ENCODE results near the gene MPZL2.

The MPZL2 gene

GRCh38 chr11:118243161-118243560 is 20.9 kb downstream of the MPZL2 start:
- TF ChIP-seq CTCF (IDR thresholded peaks at IDR 0.05; ENCODE audit: insufficient read depth, missing control alignments) = no peak

GRCh38 chr11:118241764-118242098 is 22.4 kb downstream of the MPZL2 start:
- TF ChIP-seq CTCF (IDR thresholded peaks at IDR 0.05; ENCODE audit: insufficient read depth, missing control alignments) = no peak
- FAIRE-seq = no peak
- no peak for DNase-seq (ENCODE audit: insufficient read length, low spot score)

More at GRCh38 chr11:118243161-118243560, 20.9 kb downstream of the MPZL2 start:
- FAIRE-seq (no peak), DNase-seq (ENCODE audit: insufficient read length, low spot score) (no peak)

- no peak for FAIRE-seq
- TF ChIP-seq CTCF (IDR thresholded peaks at IDR 0.05; ENCODE audit: insufficient read depth, missing control alignments) = no peak
- DNase-seq (ENCODE audit: insufficient read length, low spot score) = no peak
Measured at GRCh38 chr11:118240999-118241763, 22.9 kb downstream of the MPZL2 start.

- FAIRE-seq (no peak), DNase-seq (ENCODE audit: insufficient read length, low spot score) (no peak)
- no peak for TF ChIP-seq CTCF (IDR thresholded peaks at IDR 0.05; ENCODE audit: insufficient read depth, missing control alignments)
Measured at GRCh38 chr11:118239509-118240205, 24.4 kb downstream of the MPZL2 start.

- TF ChIP-seq CTCF (IDR thresholded peaks at IDR 0.05; ENCODE audit: insufficient read depth, missing control alignments) = no peak
- FAIRE-seq (no peak), DNase-seq (ENCODE audit: insufficient read length, low spot score) (no peak)
Measured at GRCh38 chr11:118238929-118239328, 25.2 kb downstream of the MPZL2 start.

- TF ChIP-seq CTCF (IDR thresholded peaks at IDR 0.05; ENCODE audit: insufficient read depth, missing control alignments) = no peak
- no peak for FAIRE-seq
- no peak for DNase-seq (ENCODE audit: insufficient read length, low spot score)
Measured at GRCh38 chr11:118238421-118238820, 25.7 kb downstream of the MPZL2 start.

- no peak for DNase-seq (ENCODE audit: insufficient read length, low spot score)
- TF ChIP-seq CTCF (IDR thresholded peaks at IDR 0.05; ENCODE audit: insufficient read depth, missing control alignments) = no peak
- FAIRE-seq = no peak
Measured at GRCh38 chr11:118236170-118236569, 27.9 kb downstream of the MPZL2 start.

All from D721Med (cell line).